ENCODE results near the gene TRIP10. TPM values are rescaled to one million over a fixed set of nuclear protein-coding genes. Genes with fewer than 3 reads are reported as not detected.

The TRIP10 gene
- total RNA-seq, 1 donor from 2014 or later = 24.5 TPM

DNA sequence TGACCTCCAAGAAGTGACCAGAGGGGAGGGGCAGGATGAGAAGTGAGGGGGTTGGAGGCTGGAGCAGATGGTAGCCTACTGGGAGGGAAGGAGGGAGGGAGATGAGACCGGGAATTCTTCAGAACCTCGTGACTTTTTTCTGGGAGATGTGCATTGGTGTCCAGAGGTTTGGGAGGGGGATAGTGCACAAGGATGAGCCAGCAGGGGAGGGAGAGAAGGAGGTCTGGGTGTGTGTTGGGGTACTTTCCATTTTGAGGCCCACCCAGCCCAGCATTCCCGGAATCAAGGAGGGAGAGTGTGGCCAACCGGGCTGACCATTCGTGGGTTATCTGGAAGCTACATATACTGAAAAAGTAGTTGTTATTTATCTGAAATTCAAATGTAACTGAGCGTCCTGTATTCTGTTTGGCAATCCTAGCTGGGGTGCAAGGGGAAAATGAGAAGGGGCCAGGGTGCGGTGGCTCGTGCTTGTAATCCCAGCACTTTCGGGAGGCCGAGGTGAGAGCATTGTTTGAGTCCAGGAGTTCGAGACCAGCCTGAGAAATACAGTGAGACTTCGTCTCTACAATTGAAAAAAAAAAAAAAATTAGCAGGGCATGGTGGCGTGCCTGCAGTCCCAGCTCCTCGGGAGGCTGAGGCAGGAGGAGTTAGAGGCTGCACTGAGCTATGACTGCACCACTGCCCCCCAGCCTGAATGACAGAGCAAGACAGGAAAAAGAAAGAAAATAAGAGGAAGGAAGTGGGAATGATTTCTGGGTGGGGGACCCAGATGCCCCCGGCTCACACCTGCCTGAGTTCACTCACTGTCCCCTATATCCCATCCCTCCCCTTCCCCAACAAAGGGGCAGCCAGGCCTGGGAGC lies 14.6 kb upstream of the TRIP10 start:
- intact Hi-C loops (cut with micrococcal nuclease) = no loop called here

DNA sequence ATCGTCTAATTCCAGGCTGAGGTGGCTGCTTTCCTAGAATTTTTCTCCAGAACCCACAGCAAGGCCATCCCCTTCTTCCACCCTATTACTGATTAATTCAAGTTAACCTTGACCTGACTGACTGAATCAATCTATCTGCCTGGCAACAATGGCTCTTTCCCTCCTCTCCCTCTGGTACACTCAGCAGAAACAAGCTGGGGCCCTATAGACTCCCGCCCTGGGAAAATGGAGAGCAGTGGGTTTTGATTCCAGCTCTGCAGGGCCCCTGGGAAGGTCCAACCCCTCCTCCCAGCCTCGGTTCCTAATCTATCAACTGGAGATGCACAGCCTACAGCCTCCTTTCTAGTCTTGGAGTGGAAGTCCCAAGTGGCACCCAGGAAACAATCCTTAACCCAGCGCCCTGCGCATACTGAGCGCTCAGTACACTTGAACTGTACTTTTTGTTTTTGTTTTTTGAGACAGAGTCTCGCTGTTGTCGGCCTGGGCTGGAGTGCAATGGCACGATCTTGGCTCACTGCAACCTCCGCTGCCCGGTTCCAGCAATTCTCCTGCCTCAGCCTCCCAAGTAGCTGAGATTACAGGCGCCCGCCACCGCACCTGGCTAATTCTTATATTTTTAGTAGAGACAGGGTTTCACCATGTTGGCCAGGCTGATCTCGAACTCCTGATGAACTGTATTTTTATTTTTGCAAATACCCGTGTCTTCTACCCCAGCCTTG lies 13.8 kb upstream of the TRIP10 start:
- intact Hi-C loops (cut with micrococcal nuclease) = no loop called here

DNA sequence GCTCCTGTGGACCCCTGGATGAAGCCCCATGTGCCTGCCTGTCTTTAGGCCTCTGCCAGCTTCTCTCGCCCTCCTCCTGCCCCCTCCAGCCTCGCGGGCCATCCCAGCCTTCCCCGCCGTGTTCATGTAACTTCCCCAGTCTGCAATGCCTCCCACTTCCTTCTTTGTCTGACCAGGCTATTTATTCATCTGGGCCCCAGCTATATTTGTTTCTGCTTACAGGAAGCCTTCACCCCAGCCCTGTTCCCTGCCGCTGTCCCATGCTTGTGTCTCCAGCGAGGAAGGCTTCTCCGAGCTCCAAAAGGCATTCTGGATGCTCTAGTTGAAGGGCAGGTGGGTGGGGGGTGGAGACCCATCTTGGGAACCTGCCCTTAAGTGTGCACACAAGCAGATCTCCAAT lies 11.1 kb upstream of the TRIP10 start:
- intact Hi-C loops (cut with micrococcal nuclease) = no loop called here

DNA sequence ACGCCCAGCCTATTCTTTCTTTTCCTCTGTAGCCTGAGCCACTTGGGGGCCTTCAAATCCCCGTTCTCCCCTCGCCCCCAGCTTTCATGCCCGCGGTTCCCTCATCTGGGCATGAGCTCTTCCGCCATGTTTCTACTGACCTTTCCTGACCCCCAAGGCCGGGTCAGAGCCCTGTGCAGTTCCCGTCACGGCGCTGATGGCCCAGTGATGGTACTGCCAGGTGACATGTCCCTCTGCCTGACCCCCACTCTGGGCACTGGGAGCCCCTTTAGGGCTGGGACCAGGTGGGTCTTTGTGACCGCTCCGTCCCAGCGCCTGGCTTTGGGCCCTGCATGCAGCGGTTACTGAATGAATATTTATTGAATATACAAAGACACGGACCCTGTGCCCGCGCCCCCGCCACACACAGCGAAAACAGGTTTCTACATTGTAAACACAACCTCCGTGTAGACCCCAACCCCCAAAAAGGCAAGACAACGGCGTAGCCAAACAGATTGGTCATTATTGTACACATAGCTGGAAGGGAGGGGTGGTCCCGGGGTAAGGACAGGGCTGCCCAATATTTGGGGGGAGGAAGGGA lies 9.8 kb upstream of the TRIP10 start:
- intact Hi-C loops (cut with micrococcal nuclease) = no loop called here

DNA sequence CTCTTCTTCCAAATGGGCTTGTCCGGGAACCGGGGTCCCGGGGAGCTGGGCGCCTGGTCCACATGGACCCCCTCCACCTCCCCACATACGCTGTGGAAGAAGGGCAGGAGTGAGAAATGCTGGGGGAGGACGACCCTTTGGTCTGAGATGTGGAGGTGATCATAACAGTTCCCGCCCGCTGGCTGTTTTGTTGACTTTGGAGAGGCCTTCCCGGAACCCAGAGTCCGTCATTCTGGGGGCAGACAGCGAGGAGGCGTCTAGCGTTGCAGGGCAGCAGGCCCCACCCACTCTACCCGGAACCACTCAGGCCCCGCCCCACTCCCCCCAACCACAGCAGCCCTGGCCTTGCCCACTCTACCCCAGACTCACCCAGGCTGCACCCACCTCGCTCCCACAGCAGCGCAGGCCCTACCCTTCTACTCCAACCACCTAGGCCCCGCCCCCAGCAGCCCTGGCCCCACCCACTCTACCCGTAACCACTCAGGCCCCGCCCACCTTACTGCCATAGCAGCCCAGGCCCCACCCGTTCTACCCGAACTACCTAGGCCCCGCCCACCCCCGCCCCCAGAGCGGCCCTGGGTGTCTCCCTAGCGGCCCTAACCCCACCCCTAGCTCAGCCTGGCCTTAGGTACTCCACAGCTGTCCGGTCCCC lies 9.2 kb upstream of the TRIP10 start:
- intact Hi-C loops (cut with micrococcal nuclease) = no loop called here

DNA sequence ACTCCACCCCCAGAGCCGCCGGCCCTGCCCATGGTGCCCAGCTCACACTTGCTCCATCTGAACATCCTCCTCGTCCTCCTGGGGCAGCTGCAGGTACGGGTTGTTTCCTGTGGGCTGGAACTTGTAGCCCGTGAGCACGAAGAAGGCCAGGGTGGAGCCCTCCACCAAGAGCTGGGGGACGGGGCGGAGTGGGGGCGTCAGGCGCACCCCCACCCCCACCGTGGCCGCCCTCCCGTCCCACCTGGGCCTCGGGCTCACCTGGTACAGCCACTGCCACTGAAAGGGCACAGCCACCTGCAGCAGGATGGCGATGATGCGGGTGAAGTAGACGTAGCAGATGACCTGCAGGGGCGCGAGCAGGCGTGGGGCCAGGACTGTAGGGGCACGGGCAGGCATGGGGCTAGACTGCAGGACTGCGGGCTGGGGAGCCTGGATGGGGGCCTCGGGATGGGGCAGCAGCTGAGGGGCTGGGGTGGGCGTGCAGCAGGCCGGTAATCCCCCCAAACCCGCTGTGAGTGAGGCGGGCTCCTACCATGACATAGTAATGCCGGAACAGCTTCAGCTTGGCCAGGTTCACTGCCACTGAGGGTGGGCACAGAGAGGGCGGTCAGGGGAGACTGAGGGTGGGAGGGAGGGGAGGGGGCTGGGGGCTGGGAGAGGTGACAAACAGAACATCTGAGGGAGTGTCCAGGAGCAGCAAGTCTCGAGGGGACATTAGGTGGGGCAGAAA lies 8.4 kb upstream of the TRIP10 start:
- intact Hi-C loops (cut with micrococcal nuclease) = no loop called here

DNA sequence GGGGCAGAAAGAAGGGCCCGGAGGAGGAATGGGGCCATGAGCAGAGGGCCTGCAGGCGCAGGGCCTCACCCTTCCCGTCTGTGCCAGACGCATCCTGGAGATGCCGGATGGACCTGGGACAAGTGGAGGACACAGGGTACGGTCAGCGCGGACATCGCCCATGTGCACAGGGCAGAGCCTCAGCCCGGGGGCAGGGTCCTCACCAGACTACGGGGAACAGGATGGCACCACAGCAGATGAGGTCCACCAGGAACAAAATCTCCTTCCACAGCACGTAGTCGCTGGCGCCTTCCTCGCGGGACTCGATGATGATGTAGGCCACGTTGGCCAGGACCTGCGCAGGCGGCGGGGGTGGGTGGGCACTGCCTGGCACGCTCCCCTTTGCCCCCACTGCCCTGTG lies 7.7 kb upstream of the TRIP10 start:
- intact Hi-C loops (cut with micrococcal nuclease) = no loop called here

DNA sequence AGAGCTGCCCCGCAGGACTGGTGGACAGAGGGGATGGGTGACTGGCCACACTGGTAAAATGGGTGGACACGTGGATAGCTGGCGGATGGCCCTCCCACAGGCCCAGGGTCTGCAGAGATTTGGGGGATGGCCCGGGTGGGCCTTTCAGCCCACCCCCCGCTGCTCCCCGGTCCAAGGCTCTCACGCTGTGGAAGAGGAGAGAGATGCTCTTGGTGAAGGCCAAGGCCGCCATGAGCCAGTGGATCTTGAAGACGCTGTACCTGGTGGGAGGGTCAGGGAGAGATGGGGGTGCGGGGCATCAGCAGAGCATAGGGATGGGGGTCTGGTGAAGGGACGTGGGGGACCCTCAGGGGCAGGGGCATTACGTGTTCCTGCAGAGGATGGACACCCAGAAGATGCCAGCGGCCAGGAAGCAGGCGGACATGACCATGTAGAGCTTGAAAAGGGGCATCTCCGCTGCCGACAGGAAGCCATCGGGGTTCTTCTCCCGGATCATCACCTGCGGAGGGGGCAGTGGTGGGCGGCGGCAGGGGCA lies 6.6 kb upstream of the TRIP10 start:
- intact Hi-C loops (cut with micrococcal nuclease) = no loop called here

DNA sequence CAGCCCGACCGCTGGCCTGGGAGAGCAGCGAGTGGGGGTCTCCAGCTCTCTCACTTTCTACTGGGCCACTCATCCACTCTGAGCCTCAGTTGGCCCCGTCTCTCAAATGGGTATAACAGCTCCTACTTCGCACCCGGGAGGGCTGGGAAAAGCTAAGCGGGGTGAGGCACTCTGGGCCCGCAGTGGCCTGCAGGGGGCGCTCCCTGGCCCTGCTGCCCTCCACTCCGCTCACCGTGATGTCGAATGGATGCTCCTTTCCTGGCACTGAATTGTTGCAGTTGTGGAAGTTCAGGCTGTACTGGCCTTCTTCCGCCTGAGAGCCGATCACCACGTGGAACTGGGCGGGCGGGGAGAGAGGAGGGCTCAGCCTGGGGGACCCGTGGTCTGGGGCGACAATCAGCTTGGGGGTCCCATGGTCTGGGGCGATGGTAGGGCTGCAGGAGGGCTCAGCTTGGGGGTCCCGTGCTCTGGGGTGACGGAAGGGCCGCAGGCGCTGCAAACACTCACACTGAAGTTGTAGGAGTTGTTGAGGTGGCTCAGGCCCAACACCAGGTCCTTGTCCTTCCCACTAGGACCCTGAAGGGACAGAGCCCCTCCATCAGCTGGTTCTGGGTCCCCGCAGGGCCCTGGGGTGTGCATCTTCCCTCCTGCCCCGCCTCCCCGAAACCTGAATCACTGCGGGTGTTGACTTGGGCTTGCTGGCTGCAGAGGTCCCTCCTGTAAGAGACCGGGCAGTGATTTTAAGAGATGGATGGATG lies 6.0 kb upstream of the TRIP10 start:
- intact Hi-C loops (cut with micrococcal nuclease) = no loop called here

DNA sequence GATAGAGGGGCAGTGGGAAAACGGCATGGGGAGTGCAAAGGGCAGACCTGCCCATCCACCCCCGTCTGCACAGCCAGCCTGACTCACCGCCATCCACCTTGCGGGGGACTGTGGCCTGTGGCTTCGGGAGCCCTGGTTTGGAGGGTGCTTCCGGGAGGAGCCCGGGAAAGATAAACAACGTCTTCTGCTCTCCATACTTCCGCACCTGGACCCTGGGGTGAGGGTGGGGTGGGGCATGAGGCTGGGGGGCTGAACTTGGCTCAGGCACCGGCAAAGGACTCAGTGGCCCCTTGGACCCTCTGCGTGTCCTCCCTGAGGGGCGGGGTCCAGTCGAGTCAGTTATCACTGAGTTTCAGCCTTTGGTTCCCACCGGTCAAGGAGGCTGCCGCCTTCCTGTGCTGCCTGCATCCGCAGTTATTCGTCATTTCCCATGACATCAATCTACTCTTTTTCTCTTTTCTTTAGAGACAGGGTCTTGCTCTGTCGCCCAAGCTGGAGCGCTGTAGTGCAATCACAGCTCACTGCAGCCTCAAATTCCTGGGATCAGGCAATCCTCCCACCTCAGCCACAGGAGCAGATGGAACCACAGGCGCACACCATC lies 5.3 kb upstream of the TRIP10 start:
- intact Hi-C loops (cut with micrococcal nuclease) = no loop called here

DNA sequence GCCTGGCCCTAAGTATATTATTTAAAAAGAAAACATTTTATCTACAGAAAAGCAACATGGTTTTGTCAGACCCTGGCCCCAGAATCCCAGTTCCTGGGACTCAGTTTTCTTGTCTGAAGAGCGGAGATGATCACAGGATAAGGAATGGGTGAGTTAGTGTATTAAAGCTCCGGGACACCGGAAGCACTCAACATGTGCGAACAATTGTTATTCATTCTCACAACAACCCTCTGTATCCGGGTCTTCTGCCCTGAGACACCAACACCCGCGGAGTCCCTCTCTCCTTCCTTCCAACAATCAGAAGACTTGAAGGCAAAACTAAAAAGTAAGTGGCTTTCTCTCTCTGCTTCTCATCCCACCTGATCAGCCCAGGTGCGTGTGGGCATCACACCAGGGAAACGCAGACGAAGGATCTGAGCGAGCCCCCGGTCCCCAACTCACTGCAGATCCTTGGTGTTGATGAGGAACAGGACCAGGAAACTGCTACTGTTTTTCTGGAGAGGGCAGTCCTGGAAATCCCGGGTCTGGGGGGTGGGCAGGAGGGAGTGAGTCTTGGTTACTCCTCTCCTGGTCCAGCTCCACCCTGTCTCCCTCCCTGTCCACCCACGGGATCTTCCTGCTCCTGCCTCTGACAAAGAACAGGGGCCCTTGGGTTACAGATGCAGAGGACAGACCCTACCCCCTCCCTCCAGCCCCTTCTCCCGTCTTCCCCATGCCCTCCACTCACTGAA lies 4.1 kb upstream of the TRIP10 start:
- intact Hi-C loops (cut with micrococcal nuclease) = loop anchor here (5.0 kb wide), 3 partner anchors 343 to 1657 kb away; partner anchors contain the start of genes GTF2F1, RAB11B and RANBP3

DNA sequence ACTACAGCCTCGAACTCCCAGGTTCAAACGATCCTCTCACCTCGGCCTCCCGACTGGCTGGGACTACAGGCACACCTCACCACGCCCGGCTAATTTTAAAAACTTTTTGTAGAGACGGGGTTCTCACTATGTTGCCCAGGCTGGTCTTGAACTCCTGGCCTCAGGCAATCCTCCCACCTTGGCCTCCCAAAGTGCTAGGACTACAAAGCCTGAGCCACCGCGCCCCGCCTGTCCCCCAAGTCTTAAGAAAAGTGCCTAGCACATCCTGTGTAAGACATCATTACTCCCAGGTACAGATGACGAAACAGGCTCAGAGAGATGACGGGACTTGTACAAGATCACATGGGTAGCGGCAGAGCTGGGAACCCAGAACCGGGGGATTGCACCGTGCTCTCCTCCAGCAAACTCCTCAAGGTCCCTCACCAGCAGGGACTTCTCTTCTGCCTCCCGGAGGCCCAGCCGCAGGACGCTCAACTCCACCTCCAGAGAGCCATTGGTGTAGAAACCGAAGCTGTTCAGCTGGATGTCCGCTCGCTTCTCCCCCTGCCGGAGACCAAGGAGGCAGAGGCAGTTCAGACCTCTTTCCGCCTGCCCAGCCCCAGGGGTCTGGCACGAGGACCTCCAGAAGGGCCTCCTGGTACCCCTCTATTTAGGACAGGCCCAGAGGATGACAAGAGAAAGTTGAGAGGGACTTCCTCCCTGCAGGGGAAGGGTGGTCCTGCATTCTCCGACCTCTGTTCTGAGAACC lies 3.1 kb upstream of the TRIP10 start:
- intact Hi-C loops (cut with micrococcal nuclease) = loop anchor here (1.0 to 5.0 kb wide), 10 partner anchors 17 to 1656 kb away; partner anchors contain the start of genes DUS3L, GTF2F1, RAB11B and RANBP3

DNA sequence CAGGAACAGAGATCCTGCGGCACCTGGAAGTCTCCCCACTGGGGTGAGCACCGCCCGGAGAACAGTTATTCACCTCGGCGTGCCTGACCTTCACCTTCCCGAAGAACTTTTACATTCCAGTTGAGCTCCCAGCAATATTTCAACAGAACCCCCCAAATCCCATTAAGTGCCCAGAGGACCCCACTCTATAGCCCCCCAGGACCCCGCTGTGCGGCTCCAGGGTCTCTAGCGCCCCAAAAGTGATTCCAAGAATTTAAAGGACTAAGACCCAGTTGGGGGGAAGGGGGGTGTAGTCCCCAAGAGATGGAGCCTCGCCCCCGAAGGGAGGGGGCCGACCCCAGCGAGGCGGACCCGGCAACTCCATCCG lies 2.6 kb upstream of the TRIP10 start:
- intact Hi-C loops (cut with micrococcal nuclease) = loop anchor here (1.0 to 5.0 kb wide), 17 partner anchors 16 to 1655 kb away; partner anchors contain the start of genes DUS3L, GTF2F1, RAB11B and RANBP3

DNA sequence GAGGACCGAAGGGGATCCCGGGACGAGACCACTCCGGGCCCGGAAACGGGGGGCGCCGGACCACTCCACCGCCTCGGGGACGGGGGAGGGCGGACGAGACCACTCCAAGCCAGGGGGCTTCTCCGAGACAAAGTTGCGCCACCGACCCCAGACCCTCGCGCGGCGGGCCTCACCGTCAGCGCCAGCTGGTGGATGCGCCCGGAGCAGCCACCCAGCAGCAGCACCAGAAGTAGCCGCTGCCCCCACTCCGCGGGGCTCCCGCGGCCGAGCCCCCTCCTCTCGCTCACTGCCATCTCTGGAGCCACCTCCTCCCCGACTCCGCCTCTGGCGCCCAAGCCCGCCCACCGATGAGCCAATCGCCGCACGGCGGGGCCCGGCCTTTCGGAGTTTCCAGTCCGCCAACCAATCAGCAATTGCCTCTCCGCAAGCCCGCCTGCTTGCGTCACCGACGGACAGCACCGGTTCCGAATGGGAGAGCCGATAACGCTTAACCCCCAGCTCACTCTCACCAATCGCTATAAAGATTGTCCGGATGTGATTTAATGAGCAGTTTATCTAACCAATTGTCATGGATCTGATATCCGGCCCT lies 2.1 kb upstream of the TRIP10 start, which contains the start of gene GPR108:
GPR108 (minus strand) TSS at position 297 of the 589 bp plus-strand sequence; CDS start at position 293, 4 bp downstream.
- intact Hi-C loops (cut with micrococcal nuclease) = loop anchor here (1.0 to 5.0 kb wide), 11 partner anchors 16 to 1655 kb away; partner anchors contain the start of genes DUS3L, GTF2F1, RAB11B and RANBP3

DNA sequence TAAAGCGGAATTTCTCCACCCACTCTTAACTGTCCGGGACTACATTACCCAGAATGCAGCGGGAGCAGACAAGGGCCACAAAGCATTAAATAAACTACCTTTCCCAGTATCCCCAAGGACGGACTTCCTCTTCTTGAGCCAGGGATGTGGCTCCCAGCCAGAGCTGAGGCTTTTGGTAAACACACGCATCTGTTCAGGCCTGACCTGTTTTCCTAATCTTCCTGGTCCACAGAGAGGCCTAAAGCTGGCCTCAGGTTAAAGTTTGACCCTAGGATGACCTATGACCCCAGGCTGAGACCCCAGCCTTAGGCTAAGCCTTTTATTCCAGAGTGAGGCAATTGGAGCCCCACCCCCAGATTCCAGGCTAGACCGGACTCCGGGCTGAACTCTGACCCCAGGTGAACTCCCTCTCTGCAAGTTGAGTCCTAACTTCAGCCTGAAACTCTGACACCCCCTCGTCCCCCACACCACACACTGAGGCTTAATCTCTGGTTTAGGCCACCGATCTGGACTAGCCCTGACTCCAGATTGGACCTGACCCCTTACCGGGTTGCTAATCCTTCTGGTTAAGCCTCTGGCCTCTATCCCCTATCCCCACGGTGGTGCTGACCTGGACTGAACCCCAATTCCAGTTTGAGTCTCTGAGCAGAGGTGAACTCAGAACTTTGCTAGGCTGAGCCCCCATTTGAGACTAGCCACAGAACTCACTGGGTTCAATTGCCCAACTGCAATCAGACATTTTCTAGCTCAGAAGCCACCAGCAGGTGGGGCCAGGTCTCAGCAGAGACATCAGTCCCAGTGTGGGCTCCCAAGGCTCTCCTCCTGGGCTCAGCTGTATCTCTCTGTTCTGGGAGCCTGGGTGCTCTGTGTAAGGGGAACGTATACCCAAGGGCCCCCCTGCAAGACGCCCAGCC lies 1.4 kb upstream of the TRIP10 start:
- intact Hi-C loops (cut with micrococcal nuclease) = loop anchor here (1.0 to 5.0 kb wide), 16 partner anchors 15 to 1654 kb away; partner anchors contain the start of genes DUS3L, GTF2F1, RAB11B and RANBP3

DNA sequence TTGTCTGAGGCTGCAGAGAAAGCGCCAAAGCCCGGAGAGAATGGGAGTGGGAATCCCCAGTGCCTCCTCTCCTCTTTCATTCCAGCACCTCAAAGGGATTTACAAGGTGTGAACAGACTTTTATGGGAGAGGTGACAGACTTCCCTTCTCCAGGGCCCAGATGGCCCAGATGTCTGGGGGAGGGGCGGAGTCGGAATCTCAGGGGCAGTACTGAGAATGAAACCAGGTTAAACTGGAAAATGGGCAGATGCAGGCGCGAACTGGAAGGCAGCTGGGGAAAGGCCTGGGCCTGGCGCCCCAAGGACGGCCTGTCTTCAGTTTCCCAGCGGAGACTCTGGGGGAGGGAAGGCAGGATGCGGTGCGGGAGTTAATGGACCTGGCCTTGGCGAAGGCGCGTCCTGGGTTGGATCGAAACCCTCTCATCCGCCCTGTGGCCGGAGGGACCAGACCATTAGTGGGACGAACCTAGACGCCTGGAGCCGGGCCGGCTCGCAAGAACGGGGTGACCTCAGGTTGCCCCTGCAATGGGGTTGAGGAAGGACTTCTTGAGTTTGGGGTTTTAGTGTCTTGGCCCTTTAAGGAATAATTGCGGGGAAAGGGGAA lies 592 bp upstream of the TRIP10 start:
- intact Hi-C loops (cut with micrococcal nuclease) = loop anchor here (1.0 to 5.0 kb wide), 9 partner anchors 33 to 1653 kb away; partner anchors contain the start of genes GTF2F1, RAB11B, RANBP3 and VAV1
